Measurements from ENCODE around the gene ANKS3.

DNA sequence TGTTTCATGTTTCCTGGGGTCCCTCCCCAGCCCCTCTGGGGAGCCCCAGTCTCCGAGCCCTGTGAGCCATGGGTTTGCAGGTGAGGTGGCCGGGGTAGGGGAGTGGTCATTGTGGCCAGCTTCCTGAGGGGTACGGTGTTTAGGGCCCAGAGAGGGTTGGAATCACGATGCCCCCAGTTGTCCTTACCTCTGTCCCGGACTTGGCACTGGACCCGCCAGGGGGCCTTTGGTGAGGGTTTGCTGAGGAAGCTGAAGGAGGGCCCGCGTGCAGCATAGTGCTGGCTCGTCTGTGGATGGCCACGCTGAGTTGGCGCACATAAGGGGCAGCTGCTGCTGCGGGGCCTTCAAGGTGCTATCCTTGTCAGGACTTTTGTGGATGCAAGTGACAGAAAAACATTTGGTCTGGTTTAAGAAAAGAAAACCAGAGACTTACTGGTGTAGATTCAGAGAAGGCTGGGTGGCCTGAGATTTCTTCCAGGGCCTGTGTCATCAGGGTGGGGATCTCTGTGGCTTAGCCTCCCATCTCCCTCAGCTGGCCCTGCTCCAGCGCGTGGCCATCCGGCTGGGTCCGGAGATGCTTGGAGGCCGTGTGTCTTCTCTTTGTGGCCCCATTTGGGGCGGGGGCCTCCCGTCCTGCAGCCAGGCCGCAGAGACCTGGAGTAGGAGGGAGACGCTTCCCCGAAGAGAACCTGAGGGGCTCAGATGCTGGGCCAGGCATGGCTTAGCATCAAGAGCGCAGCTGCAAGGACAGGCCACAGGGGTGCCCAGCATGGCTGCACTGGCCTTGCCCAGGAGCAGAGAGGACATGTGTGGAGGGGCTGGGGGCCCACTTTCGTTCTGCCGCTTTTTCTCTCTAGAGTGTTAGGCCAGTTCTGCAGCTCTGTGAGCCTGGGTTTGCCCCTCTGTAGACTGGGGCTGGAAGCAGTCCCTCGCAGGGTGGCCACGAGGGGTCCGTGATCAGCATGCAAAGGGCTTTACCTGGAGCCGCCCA lies 74.4 kb downstream of the ANKS3 start:
- no peak for TF ChIP-seq CTCF (IDR thresholded peaks at IDR 0.05 in 4 of 5, conservative IDR thresholded peaks at IDR 0.05 in 1 of 5)
- no peak for TF ChIP-seq POLR2A (IDR thresholded peaks at IDR 0.05)

Data from gastrocnemius medialis (tissue), 4 donors.